Limb (tissue), 2 donors: ENCODE results near the gene NAP1L2.
"Not testable (repeated sequence)": the region's sequence is repeated elsewhere in the genome, so short reads cannot be mapped to it uniquely, and the experiment has no call there.

Experiments
- DNase-seq, 2 donors: peaks; one replicate each; pipeline ENCODE4 v3.0.0-alpha.2; 2016; ENCODE audit errors: extremely low spot score in 2 of 2

NAP1L2 gene, protein sequence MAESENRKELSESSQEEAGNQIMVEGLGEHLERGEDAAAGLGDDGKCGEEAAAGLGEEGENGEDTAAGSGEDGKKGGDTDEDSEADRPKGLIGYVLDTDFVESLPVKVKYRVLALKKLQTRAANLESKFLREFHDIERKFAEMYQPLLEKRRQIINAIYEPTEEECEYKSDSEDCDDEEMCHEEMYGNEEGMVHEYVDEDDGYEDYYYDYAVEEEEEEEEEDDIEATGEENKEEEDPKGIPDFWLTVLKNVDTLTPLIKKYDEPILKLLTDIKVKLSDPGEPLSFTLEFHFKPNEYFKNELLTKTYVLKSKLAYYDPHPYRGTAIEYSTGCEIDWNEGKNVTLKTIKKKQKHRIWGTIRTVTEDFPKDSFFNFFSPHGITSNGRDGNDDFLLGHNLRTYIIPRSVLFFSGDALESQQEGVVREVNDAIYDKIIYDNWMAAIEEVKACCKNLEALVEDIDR

DNA sequence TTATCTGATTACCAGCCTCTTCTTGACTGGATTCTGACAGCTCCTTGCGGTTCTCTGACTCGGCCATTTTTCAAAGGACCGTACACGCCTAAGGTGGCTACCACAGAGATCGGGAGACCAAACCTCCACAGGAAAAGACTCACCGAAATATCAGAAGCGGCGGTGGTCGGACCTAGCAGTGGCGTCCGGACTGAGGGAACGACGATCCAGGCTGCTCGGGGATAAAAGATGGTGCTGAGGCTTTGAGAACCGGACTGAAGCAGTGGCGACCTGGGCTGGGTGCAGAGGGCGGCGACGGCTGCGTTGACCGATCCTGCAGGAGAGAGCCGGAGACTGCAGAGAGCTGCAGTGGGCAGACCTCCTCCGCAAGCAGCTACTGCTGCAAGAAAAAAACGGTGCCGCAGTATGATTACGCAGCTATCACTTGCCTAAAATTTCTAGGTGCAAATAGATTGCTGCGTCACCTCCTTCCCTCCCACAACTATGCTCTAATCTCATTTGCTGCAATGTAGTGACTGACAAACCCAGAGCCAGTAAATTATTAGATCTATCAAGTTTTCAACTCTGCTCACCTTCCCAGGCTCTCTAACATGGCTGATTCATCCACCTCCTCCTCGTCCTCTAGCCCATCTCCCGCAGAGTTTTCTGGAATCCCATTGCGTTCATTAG, at the start of gene NAP1L2:
NAP1L2 (minus strand) TSS at position 426 of the 669 bp plus-strand sequence; CDS start at position 67, 359 bp downstream.
- DNase-seq = peak; percentile 24 to 52

DNA sequence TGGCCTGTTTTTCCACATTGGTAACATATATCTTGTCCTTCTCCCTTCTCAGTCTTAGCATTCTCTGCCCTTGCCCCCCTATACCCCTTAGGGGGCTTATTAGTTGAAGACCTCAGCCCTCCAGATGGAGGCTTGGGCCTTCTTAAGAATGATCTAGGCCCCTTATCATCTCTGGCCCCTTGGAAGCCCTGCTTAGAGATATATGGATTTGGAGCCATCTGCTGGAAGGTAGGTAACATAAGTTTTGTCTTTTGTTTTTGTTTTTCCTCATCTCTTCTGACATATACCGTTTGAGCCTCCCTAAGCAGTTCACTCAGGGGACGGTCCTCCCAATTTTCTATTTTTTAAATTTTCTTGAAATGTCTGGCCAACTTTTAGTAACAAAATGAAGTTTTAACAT, 48.3 kb upstream of the NAP1L2 start:
- DNase-seq = no peak

DNA sequence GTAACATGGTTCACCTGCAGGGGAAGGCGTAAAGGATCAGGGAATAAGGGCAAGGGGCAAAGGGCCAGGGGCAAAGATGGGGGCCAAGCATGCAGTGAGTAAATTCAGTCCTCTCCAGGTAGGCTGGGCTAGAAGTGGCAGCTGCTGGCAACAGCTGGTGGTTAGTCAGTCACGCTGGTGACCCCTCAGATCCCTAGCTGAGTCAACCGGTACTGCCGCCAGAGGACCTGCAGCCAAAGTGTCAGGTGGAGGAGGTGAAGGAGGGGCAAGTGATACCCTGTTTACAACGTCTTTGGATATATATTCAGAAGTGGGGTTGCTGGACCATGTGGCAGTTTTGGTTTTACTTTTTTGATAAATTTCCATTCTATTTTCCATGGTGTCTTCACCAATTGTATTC, 24.6 kb upstream of the NAP1L2 start:
- no peak for DNase-seq

GRCh38 chrX:73217621-73218020, 3.0 kb upstream of the NAP1L2 start:
- no peak for DNase-seq

GRCh38 chrX:73215246-73215645, 595 bp upstream of the NAP1L2 start:
- no peak for DNase-seq

DNA sequence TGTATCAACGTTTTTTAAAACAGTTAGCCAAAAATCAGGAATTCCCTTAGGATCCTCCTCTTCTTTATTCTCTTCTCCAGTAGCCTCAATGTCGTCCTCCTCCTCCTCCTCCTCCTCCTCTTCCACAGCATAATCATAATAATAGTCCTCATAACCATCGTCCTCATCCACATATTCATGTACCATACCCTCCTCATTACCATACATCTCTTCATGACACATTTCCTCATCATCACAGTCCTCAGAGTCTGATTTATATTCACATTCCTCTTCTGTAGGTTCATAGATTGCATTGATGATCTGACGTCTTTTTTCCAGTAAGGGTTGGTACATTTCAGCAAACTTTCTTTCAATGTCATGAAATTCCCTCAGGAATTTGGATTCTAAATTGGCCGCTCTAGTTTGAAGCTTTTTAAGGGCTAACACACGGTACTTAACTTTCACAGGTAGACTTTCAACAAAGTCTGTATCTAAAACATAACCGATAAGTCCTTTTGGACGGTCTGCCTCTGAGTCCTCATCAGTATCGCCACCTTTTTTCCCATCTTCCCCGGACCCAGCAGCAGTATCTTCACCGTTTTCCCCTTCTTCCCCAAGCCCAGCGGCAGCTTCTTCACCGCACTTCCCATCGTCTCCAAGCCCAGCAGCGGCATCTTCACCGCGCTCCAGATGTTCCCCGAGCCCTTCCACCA, 771 bp downstream of the NAP1L2 start:
- DNase-seq = no peak

DNA sequence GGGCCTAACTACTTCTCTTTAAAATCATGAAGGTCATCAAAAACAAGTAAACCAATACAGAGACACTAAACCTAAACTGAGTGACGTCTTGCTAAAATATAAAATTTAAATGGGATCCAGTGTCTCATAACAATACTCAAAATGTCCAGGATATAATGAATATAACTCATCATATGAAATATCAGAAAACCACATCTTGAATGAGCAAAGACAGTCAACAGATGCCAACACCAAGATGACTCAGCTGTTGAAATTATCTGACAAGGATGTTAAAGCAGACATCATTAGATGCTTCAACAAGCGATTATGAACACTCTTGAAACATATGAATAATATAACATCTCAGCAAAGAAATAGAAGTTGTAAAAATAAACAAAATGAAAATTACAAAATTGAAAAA, 8.3 kb downstream of the NAP1L2 start:
- no peak for DNase-seq

GRCh38 chrX:73182502-73183114, 32.0 kb downstream of the NAP1L2 start:
- no peak for DNase-seq

- DNase-seq = not testable (repeated sequence)
Observed at GRCh38 chrX:73168945-73169344, 45.7 kb downstream of the NAP1L2 start.
